HG03097 (cell line): ENCODE results near the gene LRRC49.

Experiments
- ATAC-seq: cut with Tn5 transposase; IDR thresholded peaks from one replicate; pipeline ENCODE4 v1.9.1; 2021; ENCODE audit not compliant: unreplicated experiment, low FRiP score

Gene LRRC49

DNA sequence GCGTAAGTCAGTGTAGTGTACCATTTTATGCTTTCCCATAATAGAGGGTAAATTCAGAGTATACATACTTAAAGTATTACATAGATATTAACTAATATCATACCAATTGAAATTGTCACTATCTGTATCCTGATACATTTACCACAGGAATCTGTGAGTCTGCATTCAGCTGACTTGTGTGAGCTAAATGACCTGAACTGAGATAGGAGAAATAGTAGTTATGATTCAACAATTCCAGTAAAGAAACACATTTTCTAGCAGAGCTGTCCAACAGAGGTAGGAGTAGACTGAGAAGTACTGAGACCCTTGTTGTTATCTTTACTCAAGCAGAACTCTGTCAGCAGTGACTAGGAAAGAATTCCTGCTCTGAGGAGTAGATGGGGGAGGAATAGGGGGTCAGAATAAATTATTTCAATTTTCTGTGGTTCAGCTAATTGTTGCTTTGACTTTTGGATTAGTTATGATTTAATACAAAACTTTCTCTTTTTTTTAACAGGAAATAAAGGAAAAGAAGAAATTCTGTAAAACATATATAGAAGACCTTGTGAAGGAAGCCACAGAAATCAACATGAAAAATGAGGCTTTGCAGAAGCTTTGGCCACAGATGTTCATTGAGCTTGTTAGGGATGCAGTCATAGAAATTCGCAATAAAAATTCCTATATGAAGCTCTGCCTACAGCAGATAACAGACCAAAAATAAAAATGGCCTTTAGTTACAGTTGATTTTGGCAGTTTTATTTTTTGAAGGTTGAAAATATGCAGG lies 156.5 kb downstream of the LRRC49 start:
- no peak for ATAC-seq

DNA sequence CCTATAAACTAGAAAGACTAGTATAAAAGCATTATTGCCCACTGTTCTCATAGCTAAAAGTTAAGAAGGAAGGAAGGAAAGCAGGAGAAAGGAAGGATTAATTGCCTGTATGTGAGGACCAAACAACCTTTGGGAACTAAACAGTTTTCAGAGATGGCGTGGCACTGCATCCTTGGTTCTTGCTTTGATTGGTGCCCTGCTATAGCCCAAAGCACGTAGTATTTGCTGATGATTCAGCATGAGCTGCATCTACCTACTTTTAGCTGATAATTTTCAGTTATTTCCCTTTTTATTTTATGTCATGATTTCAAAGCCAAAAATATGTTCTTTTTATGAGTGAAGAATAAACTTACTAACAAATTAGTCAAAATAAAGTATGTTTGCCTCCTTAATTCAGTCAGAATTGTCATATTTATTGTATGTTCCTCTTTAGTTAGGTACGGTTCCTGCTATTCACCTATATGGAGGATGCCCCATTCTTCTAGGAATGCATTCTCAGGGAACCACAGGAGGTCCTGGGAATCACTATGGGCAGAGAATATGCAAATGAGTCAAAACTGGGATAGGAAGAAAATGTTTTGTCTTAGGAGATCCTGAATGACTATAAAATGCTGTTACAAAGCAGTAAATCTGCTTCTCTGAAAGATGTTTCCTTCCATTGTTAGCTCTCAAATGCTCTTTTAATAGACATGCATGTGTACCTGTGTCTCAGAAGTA lies 157.2 kb downstream of the LRRC49 start:
- no peak for ATAC-seq

DNA sequence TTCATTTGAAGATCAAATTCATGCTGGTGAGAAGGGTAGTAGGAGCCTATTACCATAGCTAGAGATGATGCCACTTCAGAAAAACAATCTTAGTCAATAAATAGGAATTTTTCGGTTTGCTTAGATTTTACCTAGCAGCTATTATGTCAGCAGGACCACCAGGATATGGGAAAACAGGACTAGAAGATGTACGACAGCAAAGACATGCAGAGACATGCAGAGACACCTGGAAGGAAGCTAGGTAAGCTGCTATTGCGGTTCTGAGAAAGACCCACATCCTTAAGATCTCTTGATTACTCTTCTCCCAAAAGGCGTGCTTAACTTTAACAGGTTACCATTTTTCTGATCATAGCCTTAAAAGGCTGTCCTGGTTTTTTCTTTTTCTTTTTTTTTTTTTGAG lies 157.8 kb downstream of the LRRC49 start:
- ATAC-seq: no peak

DNA sequence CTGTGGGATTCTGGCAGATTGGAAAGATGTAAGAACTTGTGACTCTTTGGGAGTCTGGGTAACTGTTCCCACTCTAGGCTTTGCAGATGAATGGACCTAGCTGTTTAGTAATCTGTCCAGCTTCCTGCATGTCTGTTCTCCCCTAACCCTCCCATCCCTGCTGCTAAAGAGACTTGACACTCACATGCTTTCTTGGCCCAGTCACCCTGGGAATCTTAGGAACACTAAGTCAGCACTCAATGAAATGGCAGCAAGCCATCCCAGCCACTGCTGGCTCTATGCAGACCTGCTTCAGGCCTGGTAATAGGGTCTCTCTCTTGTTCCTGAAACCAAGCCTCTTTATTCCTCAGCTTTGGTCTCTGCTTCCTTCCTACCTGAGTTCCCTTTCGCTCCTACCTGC lies 158.9 kb downstream of the LRRC49 start:
- no peak for ATAC-seq

DNA sequence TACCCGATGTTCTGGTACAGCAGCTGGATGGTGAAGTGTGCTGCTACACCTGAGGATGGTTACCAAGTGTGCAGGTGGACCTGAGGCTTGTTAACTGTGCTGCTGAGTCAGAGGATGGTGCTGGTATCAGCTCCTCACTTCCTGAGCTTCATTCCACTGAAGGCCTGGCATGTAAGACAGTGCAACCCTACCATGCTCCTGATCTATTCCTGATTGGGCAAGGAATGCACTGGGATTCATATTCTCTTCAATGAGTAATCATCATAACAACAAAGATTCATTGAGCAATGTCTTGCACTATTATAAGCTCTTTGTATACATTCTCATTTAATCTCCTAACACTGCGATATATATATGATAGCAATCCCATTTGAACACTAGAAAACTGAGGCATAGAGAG lies 159.7 kb downstream of the LRRC49 start:
- no peak for ATAC-seq

DNA sequence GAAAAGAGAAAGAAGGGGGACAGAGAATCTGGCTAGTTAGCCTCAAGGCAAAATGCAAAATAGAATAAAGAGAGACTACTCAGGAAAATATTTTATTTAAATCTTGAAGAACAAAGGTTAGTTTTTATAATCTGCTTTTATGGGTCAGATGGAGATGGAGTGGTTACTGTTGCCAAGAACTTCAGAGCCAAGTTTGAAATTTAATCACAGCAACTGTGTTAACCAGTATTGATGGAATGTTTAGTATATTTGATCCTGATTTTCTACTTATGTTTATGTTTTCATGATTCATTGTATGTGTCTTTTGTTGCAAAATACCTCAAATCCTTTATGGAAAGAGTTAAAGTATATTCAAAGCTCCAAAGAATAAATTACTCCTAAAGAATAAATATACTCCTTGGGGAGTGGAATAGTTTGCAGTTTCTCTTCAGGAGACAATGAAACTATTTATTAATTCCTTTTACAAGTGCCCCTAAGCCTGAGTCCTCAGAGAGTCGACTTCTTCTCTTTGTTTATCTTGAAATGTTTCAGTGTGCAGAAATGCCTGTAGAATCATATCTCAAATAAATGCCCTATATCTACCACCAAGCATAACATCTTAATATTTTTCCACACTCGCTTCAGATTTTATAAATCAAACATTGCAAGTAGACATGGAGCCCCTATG lies 161.8 kb downstream of the LRRC49 start:
- no peak for ATAC-seq

DNA sequence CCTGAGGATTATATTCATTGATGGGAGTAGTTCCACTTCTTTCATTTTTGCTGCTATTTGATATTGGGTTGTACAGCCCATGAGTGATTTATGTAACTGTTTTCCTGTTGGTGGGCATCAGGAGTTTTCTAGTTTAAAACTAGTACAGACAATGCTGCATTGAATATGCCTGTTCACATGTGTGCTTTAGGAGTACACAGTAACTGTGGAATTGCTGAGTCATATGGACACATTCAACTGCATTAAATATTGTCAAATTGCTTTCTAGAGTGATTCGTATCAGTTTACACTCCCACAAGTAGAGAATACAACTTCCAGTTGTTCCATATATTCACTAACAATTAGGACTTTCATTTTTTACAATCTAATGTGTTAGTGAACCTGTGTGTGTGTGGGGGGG lies 162.8 kb downstream of the LRRC49 start:
- ATAC-seq: no peak

DNA sequence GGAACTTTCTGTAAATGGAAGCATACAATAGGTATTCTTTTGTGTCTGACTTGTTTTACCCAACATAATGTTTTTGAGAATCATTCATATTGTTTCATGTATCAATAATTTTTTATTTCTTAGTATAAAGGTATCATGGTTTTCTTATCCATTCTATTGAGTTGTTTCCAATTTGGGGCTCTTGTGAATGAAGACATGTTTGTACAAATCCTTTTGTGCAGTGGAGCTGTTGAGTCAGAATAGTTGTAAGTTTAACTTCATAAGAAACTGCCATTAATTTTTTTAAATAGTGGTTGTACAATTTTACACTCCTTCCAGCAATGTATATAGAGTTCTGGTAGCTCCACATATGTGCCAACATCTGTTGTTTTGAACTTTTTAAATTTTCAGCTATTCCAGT lies 163.5 kb downstream of the LRRC49 start:
- ATAC-seq: no peak

DNA sequence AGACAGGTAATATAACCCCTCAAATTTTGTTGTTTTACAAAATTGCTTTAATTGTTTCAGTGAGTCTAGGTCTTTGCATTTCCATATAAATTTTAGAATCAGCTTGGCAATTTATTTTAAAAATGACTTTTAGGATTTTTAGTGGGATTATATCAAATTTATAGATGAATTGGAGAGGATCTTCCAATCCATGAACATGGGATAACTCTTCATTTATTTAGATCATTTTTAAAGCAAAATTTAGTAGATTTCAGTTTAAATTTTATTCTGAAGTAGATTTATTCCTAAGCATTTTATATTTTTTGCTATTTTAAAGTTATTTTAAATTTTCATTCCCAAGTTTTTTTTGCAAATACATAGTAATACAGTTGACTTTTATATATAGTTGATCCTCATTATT lies 164.5 kb downstream of the LRRC49 start:
- no peak for ATAC-seq

DNA sequence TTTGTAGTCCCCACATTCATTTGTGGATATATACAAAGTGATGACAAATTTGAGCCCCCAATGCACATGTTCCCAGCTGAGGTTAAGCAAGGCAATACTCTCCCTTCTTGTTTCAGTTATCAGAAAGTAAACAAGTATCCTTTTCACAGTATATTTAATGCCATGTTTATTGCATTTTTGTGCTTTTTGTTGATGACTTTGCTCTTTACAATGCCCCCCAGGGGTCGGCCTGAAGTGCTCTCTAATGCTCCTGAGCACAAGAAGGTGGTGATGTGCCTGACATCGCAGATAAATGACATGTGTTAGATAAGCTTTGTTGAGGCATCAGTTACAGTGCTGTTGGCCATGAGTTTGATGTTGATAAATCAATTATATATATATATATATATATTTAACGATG lies 165.0 kb downstream of the LRRC49 start:
- no peak for ATAC-seq

DNA sequence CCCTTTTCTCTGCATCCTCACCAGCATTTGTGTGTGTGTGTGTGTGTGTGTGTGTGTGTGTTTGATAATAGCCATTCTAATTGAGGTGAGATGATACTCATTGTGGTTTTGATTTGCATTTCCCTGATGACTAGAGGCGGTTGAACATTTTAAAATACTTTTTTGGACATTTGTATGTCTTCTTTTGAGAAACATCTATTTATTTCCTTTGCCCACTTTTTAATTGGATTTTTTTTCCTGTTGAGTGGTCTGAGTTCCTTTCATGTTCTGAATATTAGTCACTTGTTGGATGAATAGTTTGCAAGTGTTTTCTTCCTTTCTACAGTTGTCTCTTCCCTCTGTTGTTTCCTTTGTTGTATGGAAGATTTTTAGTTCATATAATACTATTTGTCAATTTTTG lies 168.4 kb downstream of the LRRC49 start:
- ATAC-seq: no peak

DNA sequence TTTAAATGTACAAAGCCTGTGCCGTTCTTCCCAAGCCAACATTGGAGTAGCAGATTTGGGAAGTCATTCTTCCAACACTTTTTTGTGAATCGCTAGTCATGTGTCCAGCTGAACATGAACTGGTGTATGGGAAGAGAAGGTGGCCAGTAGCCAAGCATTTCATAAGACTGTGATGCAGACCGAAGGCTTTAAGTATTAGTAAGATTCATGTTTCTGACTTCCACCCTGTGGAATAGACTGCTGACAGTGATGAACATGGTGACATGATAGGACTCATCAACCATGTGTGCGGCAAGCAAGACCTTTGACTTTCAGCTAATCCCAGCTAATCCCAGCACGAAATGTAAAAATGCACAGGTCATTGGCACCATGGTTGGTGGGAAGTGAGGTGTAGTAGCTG lies 174.4 kb downstream of the LRRC49 start:
- no peak for ATAC-seq

DNA sequence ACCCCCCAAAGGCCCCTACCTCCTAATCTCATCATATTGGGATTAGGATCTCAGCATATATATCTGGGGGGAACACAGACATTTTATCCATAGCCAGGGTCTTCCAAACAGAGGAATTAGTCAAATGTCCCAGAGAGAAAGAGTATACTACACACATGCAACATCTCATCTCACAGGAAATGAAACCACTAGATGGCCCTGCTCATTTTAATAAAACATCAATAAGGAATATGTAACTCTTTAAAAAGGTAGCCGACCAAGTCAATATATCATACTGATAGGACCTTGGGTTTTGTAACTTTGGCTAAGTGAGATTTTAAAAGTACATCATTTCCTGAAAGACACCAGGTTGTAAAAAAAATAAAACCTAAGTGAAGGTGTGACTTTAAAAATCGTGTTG lies 177.1 kb downstream of the LRRC49 start:
- ATAC-seq: no peak

DNA sequence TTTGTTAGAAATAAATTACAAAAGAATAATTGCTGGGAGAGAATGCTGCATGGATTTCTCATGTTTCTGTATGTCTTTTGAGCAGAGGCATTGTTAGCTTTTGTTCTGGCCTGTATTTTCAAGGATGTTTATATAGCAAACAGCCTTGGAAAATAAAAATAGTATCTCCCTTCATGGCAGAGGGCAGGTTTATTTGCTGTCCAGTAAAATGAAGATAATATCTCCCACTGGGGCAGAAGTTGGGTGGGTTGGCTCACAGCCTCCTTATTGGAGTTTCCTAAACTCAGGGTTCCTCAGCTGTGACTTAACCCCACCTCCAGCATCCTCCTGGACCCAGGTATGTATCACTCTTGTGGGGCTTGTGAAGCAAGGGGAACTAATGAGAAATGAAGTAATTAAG lies 178.9 kb downstream of the LRRC49 start:
- ATAC-seq: no peak

DNA sequence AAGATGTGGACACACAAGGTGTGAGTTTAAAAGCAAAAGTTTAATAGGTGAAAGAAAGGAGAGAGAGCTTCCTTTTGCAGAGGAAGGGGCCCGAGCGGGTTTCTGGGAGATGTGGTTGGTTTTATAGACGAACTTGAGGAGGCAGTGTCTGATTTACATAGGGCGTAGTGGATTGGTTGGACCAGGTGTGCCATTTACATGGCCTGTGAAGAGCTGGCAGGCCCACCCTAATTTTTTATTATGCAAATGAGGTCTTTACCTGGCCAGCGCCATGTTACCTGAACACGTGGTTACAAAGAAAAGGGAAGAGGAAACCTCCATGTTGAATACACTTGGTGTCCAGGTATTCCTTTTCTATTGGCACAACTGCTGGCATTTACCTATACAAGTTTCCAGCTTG lies 179.8 kb downstream of the LRRC49 start:
- no peak for ATAC-seq

DNA sequence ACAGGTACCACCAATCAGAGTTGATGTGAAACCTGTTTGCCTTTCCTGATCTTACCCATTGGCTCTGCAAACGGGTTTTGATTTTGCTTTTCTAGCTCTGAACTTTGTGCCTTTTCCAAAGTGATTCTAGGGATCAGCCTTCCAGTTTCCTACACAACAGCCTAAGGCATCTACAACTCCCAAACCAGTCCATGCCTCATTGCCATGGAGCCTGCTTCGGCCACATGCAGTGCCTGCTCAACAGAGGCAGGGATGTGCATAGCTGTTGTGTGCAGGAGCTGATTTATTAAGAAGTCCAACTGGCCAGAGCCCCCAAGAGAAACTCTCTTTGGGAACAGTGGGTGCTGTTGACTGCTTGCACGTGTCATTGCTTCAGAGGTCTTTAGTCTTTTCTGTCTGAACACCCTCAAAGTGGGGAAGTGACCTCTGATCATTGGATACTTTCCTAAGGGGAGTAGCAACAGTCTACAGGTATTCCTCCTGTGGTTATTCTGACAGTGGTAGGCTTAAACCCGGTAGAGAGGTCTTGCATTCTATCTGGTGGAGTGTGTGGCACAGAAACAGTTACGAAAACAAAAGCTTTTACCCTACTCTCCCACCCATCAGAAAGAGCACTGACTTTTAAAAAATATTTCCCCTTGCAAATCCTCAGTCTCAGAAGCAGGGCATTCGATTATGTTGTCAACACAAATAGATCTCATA lies 186.0 kb downstream of the LRRC49 start:
- no peak for ATAC-seq

DNA sequence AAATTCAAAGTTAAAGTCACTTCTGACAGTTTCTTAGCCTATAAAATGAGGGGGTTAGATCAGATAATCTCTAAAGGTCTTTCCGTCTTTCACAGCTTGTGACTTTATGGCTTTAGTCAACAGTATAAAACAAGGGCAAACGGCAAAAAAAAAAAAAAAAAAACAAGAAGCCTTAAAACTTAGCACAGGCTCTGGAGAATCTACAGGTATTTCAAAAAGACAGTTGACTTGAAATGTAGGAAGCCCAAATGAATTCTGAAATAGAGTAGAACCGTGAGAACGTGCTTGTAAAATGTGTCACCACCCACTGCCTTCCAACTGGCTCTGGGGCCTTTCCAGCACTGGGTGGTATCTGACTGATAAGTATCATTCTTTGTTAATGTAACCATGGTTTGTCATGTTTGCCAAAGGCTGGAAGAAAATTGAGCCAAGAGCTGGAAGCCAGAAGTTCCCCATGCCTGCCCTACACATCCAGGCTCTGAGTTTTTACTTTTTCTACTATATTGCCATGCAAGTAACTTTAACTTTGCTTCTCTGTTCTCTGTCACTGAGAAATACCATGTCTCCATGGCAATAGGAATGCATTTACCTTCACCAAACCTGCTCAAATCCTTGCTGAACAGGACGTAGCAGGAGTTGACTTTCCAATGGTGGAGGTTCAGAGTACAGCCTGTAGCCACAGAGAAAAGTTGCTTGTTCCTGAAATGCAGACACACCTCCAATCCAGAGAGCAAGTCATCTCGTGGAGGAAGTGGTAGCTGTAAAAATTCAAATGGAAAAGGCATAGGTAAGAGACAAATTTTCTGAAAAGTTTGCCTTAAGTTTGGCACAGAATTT lies 186.8 kb downstream of the LRRC49 start:
- no peak for ATAC-seq

DNA sequence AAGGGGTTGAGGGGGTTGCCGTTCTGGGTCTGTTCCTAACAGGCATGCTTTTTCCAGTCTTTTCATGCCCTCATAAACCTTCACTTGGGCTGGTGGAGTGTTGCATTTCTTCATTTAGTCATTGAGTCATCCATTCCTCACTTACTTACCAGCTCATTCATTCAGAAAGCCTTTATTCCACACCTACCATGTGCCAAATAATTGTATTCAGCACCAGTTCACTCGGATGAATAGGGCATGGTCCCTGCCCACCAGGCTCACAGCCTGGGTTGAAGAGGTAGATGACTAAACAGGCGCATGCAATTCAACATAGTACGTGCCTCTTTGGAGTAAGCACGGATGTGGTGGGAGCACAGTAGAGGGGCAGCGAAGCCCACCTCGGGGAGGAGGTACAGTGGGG lies 187.5 kb downstream of the LRRC49 start:
- no peak for ATAC-seq

DNA sequence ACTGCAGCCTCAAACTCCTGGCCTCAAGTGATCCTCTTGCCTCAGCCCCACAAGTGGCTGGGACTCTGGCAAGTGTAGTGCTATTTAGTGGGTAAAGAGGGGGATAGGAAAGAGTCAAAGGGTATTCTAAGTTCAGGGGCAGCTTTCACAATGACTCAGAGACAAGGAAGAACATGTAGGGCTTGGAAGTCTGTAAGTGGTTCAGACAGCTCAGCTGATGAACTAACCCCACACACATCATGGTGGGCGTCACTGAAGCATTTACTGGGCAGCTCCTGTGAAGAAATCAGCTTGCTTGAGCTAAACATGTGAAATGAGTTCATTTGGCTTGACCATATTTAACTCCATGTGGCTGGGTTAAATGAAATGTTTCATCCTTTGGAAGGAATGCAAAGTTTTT lies 188.1 kb downstream of the LRRC49 start:
- ATAC-seq: no peak

DNA sequence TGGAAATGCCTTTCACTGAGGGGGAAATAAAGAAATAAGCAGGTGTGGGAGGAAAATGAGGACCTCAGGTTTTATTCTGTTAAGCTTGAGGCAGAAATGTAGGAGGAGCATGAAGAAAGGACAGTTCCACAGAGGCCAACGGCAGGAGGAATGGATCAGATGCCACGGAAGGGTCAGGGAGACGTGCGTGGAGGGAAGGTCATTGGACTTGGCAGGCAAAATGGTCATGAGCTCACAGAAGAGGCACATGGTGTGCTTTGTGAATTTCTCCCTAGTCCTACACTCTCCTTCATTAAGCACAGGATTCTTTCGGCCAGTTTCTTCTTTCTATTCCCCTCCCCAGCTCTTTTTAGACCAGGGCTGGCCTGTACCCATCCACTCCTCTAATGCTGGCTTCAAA lies 190.2 kb downstream of the LRRC49 start:
- ATAC-seq: no peak
